ENCODE results near the gene SNX33.

SNX33 gene

DNA sequence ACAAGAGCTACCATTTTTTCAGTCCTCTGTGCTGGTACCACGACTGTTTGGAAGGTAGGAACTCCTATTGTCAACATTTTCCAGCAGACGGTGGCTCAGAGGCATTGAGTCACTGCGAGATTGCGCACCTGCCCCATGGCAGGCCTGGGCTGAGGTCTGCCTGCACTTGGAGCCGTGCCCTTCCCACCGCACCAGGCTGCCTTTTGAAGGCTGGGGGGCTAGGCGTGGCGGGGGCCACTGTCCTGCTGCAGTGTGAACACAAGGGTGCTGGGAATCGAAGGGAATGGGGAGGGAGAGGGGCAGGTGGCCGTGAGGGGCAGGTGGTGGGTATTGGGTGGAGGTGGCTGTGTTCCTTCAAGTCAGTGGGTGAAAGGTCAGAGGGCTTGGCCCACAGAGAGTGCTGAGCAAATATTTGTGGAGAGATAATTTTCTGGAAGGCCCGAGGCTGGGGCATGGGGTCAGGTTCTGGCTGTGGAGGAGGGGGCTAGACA, 16.3 kb downstream of the SNX33 start:
- DNase-seq, result no peak
- H4K20me1 ChIP-seq (ENCODE audit: insufficient read depth, low read length), result no peaks in the 10 kb centered on the region
- no peaks in the 10 kb centered on the region for H3K79me2 ChIP-seq (ENCODE audit: insufficient read depth, low read length)
- TF ChIP-seq, protein P1, sequence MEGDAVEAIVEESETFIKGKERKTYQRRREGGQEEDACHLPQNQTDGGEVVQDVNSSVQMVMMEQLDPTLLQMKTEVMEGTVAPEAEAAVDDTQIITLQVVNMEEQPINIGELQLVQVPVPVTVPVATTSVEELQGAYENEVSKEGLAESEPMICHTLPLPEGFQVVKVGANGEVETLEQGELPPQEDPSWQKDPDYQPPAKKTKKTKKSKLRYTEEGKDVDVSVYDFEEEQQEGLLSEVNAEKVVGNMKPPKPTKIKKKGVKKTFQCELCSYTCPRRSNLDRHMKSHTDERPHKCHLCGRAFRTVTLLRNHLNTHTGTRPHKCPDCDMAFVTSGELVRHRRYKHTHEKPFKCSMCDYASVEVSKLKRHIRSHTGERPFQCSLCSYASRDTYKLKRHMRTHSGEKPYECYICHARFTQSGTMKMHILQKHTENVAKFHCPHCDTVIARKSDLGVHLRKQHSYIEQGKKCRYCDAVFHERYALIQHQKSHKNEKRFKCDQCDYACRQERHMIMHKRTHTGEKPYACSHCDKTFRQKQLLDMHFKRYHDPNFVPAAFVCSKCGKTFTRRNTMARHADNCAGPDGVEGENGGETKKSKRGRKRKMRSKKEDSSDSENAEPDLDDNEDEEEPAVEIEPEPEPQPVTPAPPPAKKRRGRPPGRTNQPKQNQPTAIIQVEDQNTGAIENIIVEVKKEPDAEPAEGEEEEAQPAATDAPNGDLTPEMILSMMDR (IDR thresholded peaks at IDR 0.05; ENCODE audit: borderline replicate concordance, extremely low read depth, low read length, poor library complexity, severe bottlenecking), result no peak
- no peak for TF ChIP-seq EZH2 (IDR thresholded peaks at IDR 0.05; ENCODE audit: borderline replicate concordance, low read depth, low read length, severe bottlenecking)
- H3K9ac ChIP-seq (ENCODE audit: low read depth, low read length), result no peak overlapping the region
- no peak for ATAC-seq (ENCODE audit: insufficient read depth, low read depth)
- H3K36me3 ChIP-seq (ENCODE audit: insufficient read depth, low read length), result no peaks in the 10 kb centered on the region
- H2AFZ ChIP-seq (ENCODE audit: low read depth, low read length), result no peak overlapping the region
- H3K9me3 ChIP-seq (ENCODE audit: insufficient read depth, low read length, severe bottlenecking), result no peaks in the 10 kb centered on the region
- no peaks in the 10 kb centered on the region for H3K27me3 ChIP-seq (ENCODE audit: insufficient read depth, low read length, poor library complexity)
- no peaks in the 10 kb centered on the region for H3K4me1 ChIP-seq (ENCODE audit: insufficient read depth, low read length)
- H3K4me2 ChIP-seq (ENCODE audit: insufficient read depth, low read length), result no peak overlapping the region
- H3K4me3 ChIP-seq (ENCODE audit: low read depth in 1 of 2, low read length in 2 of 2), result no peak overlapping the region
- no peak overlapping the region for H3K27ac ChIP-seq (ENCODE audit: low read length)

DNA sequence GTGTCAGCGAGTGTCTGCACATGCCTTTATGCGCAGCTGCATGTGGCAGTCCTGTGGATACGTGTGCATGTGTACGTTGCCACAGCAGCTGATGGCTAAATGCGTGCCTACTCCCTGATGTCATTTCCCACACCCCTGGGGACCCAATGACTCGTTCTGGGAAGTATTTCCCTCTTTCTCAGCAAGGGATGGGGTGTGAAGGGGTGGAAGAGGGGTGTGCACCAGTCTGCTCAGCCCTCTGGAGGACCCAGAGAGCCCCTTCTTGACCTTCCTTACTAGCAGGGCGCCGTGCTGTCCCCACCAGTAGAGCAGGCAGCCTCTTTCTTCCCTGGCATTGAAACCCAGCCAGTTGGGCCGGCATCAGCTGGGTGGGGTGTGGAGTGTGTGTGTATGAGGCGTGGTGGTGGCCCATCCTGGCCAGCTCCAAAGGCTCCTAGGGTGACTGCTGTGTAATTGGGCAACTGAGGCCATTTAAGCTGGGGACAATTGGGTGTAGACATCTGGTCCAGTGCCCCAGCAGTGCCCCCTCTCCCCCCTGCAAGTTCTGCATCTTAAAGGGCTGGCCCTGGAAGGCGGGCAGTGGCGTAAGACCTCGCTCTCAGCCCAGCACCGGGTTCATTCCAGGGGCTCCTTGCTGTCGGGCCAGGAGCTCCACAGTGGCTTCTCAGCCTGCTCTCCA, 19.2 kb downstream of the SNX33 start:
- TF ChIP-seq, protein P1 (IDR thresholded peaks at IDR 0.05; ENCODE audit: borderline replicate concordance, extremely low read depth, low read length, poor library complexity, severe bottlenecking), result no peak
- TF ChIP-seq EZH2 (IDR thresholded peaks at IDR 0.05; ENCODE audit: borderline replicate concordance, low read depth, low read length, severe bottlenecking), result no peak
- Histone ChIP-seq H3K79me2 (ENCODE audit: insufficient read depth, low read length) (no peaks in the 10 kb centered on the region), H3K36me3 (ENCODE audit: insufficient read depth, low read length) (no peaks in the 10 kb centered on the region), H3K9ac (ENCODE audit: low read depth, low read length) (no peak overlapping the region), H3K4me2 (ENCODE audit: insufficient read depth, low read length) (no peak overlapping the region), H3K4me3 (ENCODE audit: low read depth in 1 of 2, low read length in 2 of 2) (no peak overlapping the region), H3K9me3 (ENCODE audit: insufficient read depth, low read length, severe bottlenecking) (no peaks in the 10 kb centered on the region), H3K4me1 (ENCODE audit: insufficient read depth, low read length) (no peaks in the 10 kb centered on the region), H3K27ac (ENCODE audit: low read length) (no peak overlapping the region), H2AFZ (ENCODE audit: low read depth, low read length) (no peak overlapping the region), H4K20me1 (ENCODE audit: insufficient read depth, low read length) (no peaks in the 10 kb centered on the region), H3K27me3 (ENCODE audit: insufficient read depth, low read length, poor library complexity) (no peaks in the 10 kb centered on the region)
- no peak for DNase-seq
- no peak for ATAC-seq (ENCODE audit: insufficient read depth, low read depth)

DNA sequence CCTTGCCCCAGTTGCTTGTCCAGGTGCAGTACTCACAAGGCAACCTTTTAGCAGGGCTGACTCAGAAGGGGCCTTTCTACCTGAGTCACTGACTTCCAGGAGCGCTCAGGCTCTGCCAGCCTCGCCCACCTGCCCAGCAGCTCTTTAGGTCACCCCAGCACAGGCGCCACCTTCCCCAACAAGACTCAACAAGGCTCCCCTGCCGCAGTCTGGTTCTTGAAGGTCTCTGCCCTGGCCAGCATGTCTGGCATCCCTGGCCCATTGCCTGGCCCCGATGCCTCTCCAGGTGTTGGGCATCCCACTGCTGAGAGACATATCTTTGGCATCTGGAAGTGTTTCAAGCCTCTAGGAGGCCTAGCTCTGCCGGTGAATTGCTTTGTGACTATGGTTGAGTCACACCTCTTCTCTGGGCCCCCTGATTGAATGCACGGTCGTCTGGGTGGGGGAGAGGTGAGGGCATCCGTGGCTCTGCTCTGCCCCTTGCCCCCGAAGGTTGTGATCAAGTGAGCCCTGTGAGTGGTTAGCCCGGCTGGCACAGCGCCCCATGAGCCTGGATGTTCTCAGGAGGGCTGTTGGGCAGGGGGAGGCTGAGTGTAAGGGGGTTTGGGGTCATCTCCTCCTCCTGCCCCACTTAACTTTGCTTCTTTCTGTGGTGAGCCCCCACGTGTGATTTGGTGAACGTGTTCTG, 21.6 kb downstream of the SNX33 start:
- no peak overlapping the region for H3K27ac ChIP-seq (ENCODE audit: low read length)
- no peak overlapping the region for H3K4me2 ChIP-seq (ENCODE audit: insufficient read depth, low read length)

More for the DNA sequence above, 21.6 kb downstream of the SNX33 start:
- no peak for ATAC-seq (ENCODE audit: insufficient read depth, low read depth)
- no peak overlapping the region for H3K9ac ChIP-seq (ENCODE audit: low read depth, low read length)
- no peaks in the 10 kb centered on the region for H3K79me2 ChIP-seq (ENCODE audit: insufficient read depth, low read length)
- no peaks in the 10 kb centered on the region for H4K20me1 ChIP-seq (ENCODE audit: insufficient read depth, low read length)
- no peak for TF ChIP-seq EZH2 (IDR thresholded peaks at IDR 0.05; ENCODE audit: borderline replicate concordance, low read depth, low read length, severe bottlenecking)
- TF ChIP-seq, protein P1 (IDR thresholded peaks at IDR 0.05; ENCODE audit: borderline replicate concordance, extremely low read depth, low read length, poor library complexity, severe bottlenecking), result no peak
- H3K4me1 ChIP-seq (ENCODE audit: insufficient read depth, low read length), result no peaks in the 10 kb centered on the region
- H2AFZ ChIP-seq (ENCODE audit: low read depth, low read length), result no peak overlapping the region
- no peaks in the 10 kb centered on the region for H3K27me3 ChIP-seq (ENCODE audit: insufficient read depth, low read length, poor library complexity)
- H3K4me3 ChIP-seq (ENCODE audit: low read depth in 1 of 2, low read length in 2 of 2), result no peak overlapping the region
- H3K9me3 ChIP-seq (ENCODE audit: insufficient read depth, low read length, severe bottlenecking), result no peaks in the 10 kb centered on the region
- DNase-seq, result no peak
- H3K36me3 ChIP-seq (ENCODE audit: insufficient read depth, low read length), result no peaks in the 10 kb centered on the region
